ENCODE data around the gene C7orf33. TPM values are rescaled to one million over a fixed set of nuclear protein-coding genes. Genes with fewer than 3 reads are reported as not detected.

C7orf33 gene
- polyA plus RNA-seq, 3 donors = 0.05 TPM; not detected in 2

DNA sequence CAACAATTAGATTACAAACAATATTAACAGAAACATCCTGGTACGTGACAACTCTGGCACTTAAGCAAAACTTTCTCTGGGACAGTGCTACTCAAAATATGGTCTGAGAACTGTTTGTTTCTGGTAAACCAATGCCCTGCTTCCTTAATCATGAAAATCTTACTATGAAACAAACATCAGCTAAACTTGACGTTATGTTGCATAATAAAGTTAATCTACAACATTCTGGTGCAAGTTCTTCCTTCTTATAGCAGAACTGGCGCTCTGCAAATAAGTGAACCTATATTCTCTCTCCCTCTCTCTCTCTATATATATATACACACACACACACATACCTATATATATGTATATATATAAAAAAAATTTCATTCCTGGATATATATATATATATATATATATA, 7.8 kb downstream of the C7orf33 start:
- peak in 1 of 3 donors; percentile 35 for DNase-seq
- Mint-ChIP-seq H3K9me3 (peaks cover 0 to 13% (median 8%) of the 10 kb centered on the region in 7 donors), H3K4me1 (peaks cover 15% of the 10 kb centered on the region), H3K27me3 (ENCODE audit: low read depth in 3 of 3) (peaks cover 0 to 1% (median 0%) of the 10 kb centered on the region in 3 donors), H3K36me3 (peaks cover 0 to 2% of the 10 kb centered on the region in 2 donors), H3K4me3 (peak overlapping the region in 1 of 2 donors; percentile 51), H3K27ac (peak overlapping the region in 5 of 7 donors; percentile 1 to 88 (median 74))
- intact Hi-C loops (cut with micrococcal nuclease) = no loop called here
- Histone ChIP-seq H3K4me1 (ENCODE audit: control insufficient read depth in 1 of 2, insufficient read depth in 2 of 2, low read length in 2 of 2) (peaks cover 12 to 15% of the 10 kb centered on the region in 2 donors), H3K27ac (ENCODE audit: low read depth in 1 of 2, low read length in 2 of 2) (peak overlapping the region in 1 of 2 donors; percentile 86), H3K4me2 (replicated peaks; ENCODE audit: extremely low read depth, low read length, poor library complexity, severe bottlenecking) (peak overlapping the region; percentile 56), H3K9me3 (replicated peaks in 1 of 2; ENCODE audit: control insufficient read depth in 1 of 2, insufficient read depth in 1 of 2, low read length in 2 of 2) (no peaks in the 10 kb centered on the region), H3K79me2 (ENCODE audit: insufficient read depth, low read length) (no peaks in the 10 kb centered on the region), H4K20me1 (ENCODE audit: insufficient read depth, low read length) (no peaks in the 10 kb centered on the region), H2AFZ (ENCODE audit: insufficient read depth, low read depth, low read length, poor library complexity, severe bottlenecking) (peak overlapping the region; percentile 75), H3K9ac (ENCODE audit: insufficient read depth, low read length, poor library complexity, severe bottlenecking) (peak overlapping the region; percentile 36), H3K36me3 (replicated peaks in 1 of 2; ENCODE audit: control insufficient read depth in 1 of 2, insufficient read depth in 2 of 2, low read length in 2 of 2) (no peaks in the 10 kb centered on the region), H3K4me3 (replicated peaks in 1 of 3; ENCODE audit: low read depth in 2 of 3, low read length in 3 of 3) (no peak overlapping the region), H3K27me3 (ENCODE audit: control insufficient read depth in 2 of 2, insufficient read depth in 2 of 2, low read length in 2 of 2) (no peaks in the 10 kb centered on the region)
- TF ChIP-seq, protein P1, sequence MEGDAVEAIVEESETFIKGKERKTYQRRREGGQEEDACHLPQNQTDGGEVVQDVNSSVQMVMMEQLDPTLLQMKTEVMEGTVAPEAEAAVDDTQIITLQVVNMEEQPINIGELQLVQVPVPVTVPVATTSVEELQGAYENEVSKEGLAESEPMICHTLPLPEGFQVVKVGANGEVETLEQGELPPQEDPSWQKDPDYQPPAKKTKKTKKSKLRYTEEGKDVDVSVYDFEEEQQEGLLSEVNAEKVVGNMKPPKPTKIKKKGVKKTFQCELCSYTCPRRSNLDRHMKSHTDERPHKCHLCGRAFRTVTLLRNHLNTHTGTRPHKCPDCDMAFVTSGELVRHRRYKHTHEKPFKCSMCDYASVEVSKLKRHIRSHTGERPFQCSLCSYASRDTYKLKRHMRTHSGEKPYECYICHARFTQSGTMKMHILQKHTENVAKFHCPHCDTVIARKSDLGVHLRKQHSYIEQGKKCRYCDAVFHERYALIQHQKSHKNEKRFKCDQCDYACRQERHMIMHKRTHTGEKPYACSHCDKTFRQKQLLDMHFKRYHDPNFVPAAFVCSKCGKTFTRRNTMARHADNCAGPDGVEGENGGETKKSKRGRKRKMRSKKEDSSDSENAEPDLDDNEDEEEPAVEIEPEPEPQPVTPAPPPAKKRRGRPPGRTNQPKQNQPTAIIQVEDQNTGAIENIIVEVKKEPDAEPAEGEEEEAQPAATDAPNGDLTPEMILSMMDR (IDR thresholded peaks at IDR 0.05) = no peak
- WGBS (ENCODE audit: insufficient coverage) = no CpG with 5 or more reads among the region's 3 CpGs

DNA sequence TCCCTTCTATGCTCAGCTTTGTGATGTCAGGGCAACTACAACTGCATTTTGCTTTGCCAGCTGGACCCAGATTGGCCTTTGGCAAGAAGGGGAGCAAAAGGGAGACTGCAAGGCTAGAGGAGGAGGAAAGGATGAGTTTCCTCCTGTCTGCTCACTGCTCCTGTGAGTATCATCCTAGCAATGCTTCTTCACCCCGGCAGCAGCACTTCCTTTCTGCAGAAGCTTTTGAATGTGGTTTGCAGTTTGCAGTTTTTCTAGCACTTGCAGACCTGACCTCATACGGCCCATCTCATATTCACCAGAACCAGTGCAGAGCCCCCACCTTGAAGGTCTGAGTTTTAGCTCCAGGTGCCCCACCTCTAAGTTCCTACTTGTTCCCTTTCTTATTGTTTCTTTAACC, 14.8 kb downstream of the C7orf33 start:
- H3K4me1 Mint-ChIP-seq = no peaks in the 10 kb centered on the region
- Histone ChIP-seq H3K4me1 (ENCODE audit: control insufficient read depth in 1 of 2, insufficient read depth in 2 of 2, low read length in 2 of 2) (no peaks in the 10 kb centered on the region), H3K4me3 (replicated peaks in 1 of 3; ENCODE audit: low read depth in 2 of 3, low read length in 3 of 3) (no peak overlapping the region), H4K20me1 (ENCODE audit: insufficient read depth, low read length) (no peaks in the 10 kb centered on the region), H3K4me2 (replicated peaks; ENCODE audit: extremely low read depth, low read length, poor library complexity, severe bottlenecking) (no peak overlapping the region), H3K9me3 (replicated peaks in 1 of 2; ENCODE audit: control insufficient read depth in 1 of 2, insufficient read depth in 1 of 2, low read length in 2 of 2) (peaks cover 10 to 11% of the 10 kb centered on the region in 2 donors), H3K27me3 (ENCODE audit: control insufficient read depth in 2 of 2, insufficient read depth in 2 of 2, low read length in 2 of 2) (no peaks in the 10 kb centered on the region), H3K36me3 (replicated peaks in 1 of 2; ENCODE audit: control insufficient read depth in 1 of 2, insufficient read depth in 2 of 2, low read length in 2 of 2) (no peaks in the 10 kb centered on the region), H3K9ac (ENCODE audit: insufficient read depth, low read length, poor library complexity, severe bottlenecking) (no peak overlapping the region), H3K79me2 (ENCODE audit: insufficient read depth, low read length) (no peaks in the 10 kb centered on the region), H2AFZ (ENCODE audit: insufficient read depth, low read depth, low read length, poor library complexity, severe bottlenecking) (no peak overlapping the region), H3K27ac (ENCODE audit: low read depth in 1 of 2, low read length in 2 of 2) (no peak overlapping the region)
- 100% methylated on average over 1 of the region's 2 CpGs for WGBS (ENCODE audit: insufficient coverage)
- intact Hi-C loops (cut with micrococcal nuclease) = no loop called here
- peaks cover 1 to 2% (median 2%) of the 10 kb centered on the region in 3 donors for H3K27me3 Mint-ChIP-seq (ENCODE audit: low read depth in 3 of 3)
- H3K36me3 Mint-ChIP-seq = no peaks in the 10 kb centered on the region
- H3K27ac Mint-ChIP-seq = no peak overlapping the region
- H3K4me3 Mint-ChIP-seq = peak overlapping the region in 1 of 2 donors; percentile 8
- peaks cover 8 to 18% (median 16%) of the 10 kb centered on the region in 7 donors for H3K9me3 Mint-ChIP-seq
- TF ChIP-seq, protein P1 (IDR thresholded peaks at IDR 0.05) = no peak
- no peak for DNase-seq

Measured in CD14-positive monocyte (primary cell).